HG02763 (cell line): ENCODE results near the gene ADAMTS13.

Experiments
- ATAC-seq: cut with Tn5 transposase; IDR thresholded peaks from one replicate; pipeline ENCODE4 v1.9.1; 2021; ENCODE audit warnings: mild to moderate bottlenecking, moderate library complexity; ENCODE audit not compliant: unreplicated experiment

ADAMTS13 gene

DNA sequence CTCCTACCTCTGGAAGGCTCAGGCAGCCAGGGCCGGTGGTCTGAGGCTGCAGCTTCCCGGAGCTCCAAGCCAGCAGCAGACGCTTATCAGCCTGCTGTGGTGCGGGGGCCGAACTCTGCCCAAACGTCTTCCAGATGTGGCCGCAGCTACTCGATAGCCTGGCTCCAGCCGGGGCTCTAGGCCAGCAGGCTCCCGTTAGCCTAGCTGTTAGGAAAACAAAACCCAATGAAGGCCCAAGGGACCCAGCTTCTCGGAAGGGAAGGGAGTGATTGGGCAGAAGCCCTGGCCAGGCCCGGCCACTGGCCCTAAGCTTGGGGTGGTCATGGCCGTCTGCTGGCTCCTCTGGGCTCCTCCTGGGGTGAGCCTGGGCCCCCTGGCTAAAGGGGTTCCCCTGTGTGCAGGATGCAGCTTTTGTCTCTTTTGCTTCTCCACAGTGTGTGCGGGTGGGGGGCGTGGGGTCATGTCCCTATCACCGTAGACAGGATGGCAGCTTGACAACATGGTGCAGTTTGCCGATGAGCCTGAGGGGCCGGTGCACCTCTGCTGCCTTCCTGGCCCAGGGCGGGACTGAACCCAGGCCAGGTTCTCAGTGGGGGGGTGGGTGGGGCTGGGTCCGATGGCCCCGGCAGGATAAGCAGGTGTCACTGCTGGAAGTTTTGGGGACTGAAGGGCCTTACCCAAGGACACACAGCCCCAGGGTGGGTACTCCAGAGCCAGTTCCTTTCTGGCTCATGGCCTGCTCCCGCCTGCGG is 83.9 kb downstream of the ADAMTS13 start:
- ATAC-seq: no peak

DNA sequence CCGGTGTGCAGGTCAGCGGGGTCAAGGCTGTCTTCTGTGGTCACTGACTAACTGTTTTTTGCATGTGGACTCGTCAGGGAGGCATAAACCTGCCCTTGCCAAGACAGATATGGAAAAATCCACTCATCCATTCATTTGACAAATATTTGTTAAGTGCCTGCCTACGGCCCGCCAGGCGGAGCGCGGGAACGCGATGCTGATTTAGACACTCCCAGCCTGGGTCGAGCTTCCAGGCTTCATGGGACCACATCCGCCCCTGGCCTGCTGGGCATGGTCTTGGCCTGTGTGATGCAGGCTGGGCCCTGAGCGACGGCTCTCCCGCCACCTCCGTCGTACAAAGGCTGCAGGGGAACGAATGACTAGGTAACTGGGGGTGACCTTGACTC is 84.5 kb downstream of the ADAMTS13 start:
- no peak for ATAC-seq

- ATAC-seq: no peak
Observed at GRCh38 chr9:133507246-133507965, 85.2 kb downstream of the ADAMTS13 start.

DNA sequence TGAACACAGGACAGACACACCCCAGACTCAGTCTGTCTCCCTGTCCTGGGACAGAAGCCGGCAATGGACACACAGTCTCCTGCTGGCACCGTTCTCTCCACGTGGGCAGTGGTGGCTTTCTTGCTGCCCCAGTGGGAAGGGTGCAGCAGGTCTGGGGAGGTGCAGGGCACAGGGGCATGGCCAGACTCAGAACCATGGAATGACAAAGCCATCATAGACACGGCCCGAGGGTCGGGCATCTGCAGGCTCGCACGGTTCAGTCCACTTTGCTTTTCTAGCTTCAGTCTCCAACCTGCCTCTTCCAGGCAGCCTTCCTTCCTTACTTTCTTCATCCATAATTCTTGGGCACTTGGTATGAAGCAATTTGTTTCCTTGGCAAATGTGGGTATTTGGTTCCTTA is 85.9 kb downstream of the ADAMTS13 start:
- ATAC-seq: no peak
